Caco-2 (cell line): ENCODE results near the gene TOMM40. TPM values are rescaled to one million over a fixed set of nuclear protein-coding genes. Genes with fewer than 3 reads are reported as not detected.
A peak's percentile ranks its signal among the peaks of the same experiment; 100 is the strongest.
"Not testable (repeated sequence)": the region's sequence is repeated elsewhere in the genome, so short reads cannot be mapped to it uniquely, and the experiment has no call there.

Experiments
- BruUV-seq: library from RNA; stranded (reverse); fragments of 400-500 nt; replicated peaks from 2 replicates; lab custom pipeline; 2021; lab: Mats Ljungman, UMichigan
- CTCF ChIA-PET: fragments of 300-600 bp; sonication (Branson Sonifier 250); formaldehyde crosslinking; loops from one replicate; lab custom pipeline; 2022; ENCODE audit warnings: antibody characterized with exemption; lab: Charles Lee
- POLR2A ChIA-PET: fragments of 300-600 bp; sonication (Branson Sonifier 250); formaldehyde crosslinking; loops from one replicate; lab custom pipeline; 2022; ENCODE audit warnings: antibody characterized with exemption; lab: Charles Lee
- DNase-seq, 2 experiments: peaks; one replicate each; pipeline versions ENCODE4 v3.0.0 to v3.0.0-alpha.2; 2020 to 2022
- H3K27me3 ChIP-seq: replicated peaks from 2 replicates; pipeline ENCODE4 v1.6.0; 2011; ENCODE audit warnings: low read length; ENCODE audit not compliant: control insufficient read depth, insufficient read depth
- H3K36me3 ChIP-seq: 2 replicates; pipeline ENCODE4 v1.5.1; 2011; ENCODE audit warnings: low read length; ENCODE audit not compliant: control insufficient read depth, insufficient read depth
- H3K4me1 ChIP-seq: fragments of 250-450 bp; sonication (Bioruptor Pico); 2 replicates; pipeline ENCODE4 v1.5.1; 2020; ENCODE audit warnings: mild to moderate bottlenecking
- H3K4me3 ChIP-seq: 2 replicates; pipeline ENCODE4 v1.5.1; 2011; ENCODE audit warnings: low read depth, mild to moderate bottlenecking, control low read depth, low read length
- H3K9me3 ChIP-seq: fragments of 250-450 bp; sonication (Bioruptor Pico); 2 replicates; pipeline ENCODE4 v1.5.1; 2020; ENCODE audit warnings: mild to moderate bottlenecking, moderate library complexity
- H3K27ac Mint-ChIP-seq: one replicate; pipeline ENCODE4 v1.8.0; 2022; ENCODE audit warnings: mixed read lengths; ENCODE audit not compliant: unreplicated experiment
- H3K27me3 Mint-ChIP-seq: one replicate; pipeline ENCODE4 v1.8.0; 2022; ENCODE audit warnings: mixed read lengths; ENCODE audit not compliant: insufficient read depth, unreplicated experiment
- H3K36me3 Mint-ChIP-seq: one replicate; pipeline ENCODE4 v1.8.0; 2022; ENCODE audit warnings: mild to moderate bottlenecking, mixed read lengths; ENCODE audit not compliant: insufficient read depth, unreplicated experiment
- H3K4me1 Mint-ChIP-seq: one replicate; pipeline ENCODE4 v1.8.0; 2022; ENCODE audit warnings: low read depth, mixed read lengths; ENCODE audit not compliant: unreplicated experiment
- H3K4me3 Mint-ChIP-seq: one replicate; pipeline ENCODE4 v1.8.0; 2022; ENCODE audit warnings: mild to moderate bottlenecking, moderate library complexity, mixed read lengths; ENCODE audit not compliant: unreplicated experiment
- H3K9me3 Mint-ChIP-seq: one replicate; pipeline ENCODE4 v1.8.0; 2022; ENCODE audit warnings: mixed read lengths; ENCODE audit not compliant: unreplicated experiment
- intact Hi-C: fragments of 100-400 bp; cut with micrococcal nuclease; formaldehyde crosslinking; loops from one replicate; pipeline ENCODE4 v1.10.0; 2022; ENCODE audit not compliant: unreplicated experiment
- total RNA-seq: library from RNA; stranded (reverse); gene quantifications from 2 replicates; pipeline ENCODE4 v1.2.3, GENCODE V29; 2022
- TF ChIP-seq, protein P1 (sequence below), 2 experiments: fragments of 200-600 bp in 1 of 2; IDR thresholded peaks; 1 replicate in 1 of 2; 2 replicates in 1 of 2; pipeline versions ENCODE4 v1.5.1 to v1.8.0; 2011 to 2022; ENCODE audit warnings: antibody characterized with exemption in 1 of 2, control low read depth in 1 of 2, inconsistent platforms in 1 of 2, low read depth in 1 of 2, low read length in 1 of 2, mild to moderate bottlenecking in 1 of 2, moderate library complexity in 1 of 2; ENCODE audit not compliant: insufficient read depth in 1 of 2, severe bottlenecking in 1 of 2, unreplicated experiment in 1 of 2

TOMM40 gene
- total RNA-seq, 1 experiment from 2014 or later: 205 TPM

DNA sequence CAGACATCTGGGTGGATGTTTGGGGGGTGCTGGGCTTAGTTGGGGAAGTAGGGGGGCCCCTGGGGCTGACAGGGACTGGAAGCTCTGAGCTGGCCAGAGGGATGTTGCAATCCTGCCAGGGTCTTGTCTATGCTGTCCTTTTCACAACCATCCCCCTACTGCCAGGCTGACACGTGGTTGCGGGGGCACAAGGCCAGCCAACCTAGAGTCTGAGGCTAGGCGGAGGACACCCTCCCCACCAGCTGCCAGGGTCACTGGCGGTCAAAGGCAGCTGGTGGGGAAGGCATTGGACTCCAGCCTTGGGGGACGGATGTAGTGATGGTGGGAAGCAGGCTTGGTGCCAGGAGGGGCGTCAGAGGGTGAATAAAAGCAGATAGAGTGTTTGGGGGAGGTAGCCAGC is 21.8 kb downstream of the TOMM40 start:
- H3K4me1 Mint-ChIP-seq: peaks cover 51% of the 10 kb centered on the region
- no peak overlapping the region for H3K27ac Mint-ChIP-seq
- H3K9me3 ChIP-seq: no peaks in the 10 kb centered on the region
- CTCF ChIA-PET: no interaction called here
- no peaks in the 10 kb centered on the region for H3K27me3 ChIP-seq
- intact Hi-C loops: no loop called here
- H3K9me3 Mint-ChIP-seq: no peaks in the 10 kb centered on the region
- DNase-seq: no peak
- POLR2A ChIA-PET: no interaction called here
- no peak overlapping the region for H3K4me3 ChIP-seq
- no peak overlapping the region for H3K4me3 Mint-ChIP-seq
- H3K4me1 ChIP-seq: peaks cover 18% of the 10 kb centered on the region
- H3K27me3 Mint-ChIP-seq: no peaks in the 10 kb centered on the region
- peaks cover 2% of the 10 kb centered on the region for H3K36me3 ChIP-seq
- H3K36me3 Mint-ChIP-seq: peaks cover 68% of the 10 kb centered on the region
- TF ChIP-seq, protein P1, sequence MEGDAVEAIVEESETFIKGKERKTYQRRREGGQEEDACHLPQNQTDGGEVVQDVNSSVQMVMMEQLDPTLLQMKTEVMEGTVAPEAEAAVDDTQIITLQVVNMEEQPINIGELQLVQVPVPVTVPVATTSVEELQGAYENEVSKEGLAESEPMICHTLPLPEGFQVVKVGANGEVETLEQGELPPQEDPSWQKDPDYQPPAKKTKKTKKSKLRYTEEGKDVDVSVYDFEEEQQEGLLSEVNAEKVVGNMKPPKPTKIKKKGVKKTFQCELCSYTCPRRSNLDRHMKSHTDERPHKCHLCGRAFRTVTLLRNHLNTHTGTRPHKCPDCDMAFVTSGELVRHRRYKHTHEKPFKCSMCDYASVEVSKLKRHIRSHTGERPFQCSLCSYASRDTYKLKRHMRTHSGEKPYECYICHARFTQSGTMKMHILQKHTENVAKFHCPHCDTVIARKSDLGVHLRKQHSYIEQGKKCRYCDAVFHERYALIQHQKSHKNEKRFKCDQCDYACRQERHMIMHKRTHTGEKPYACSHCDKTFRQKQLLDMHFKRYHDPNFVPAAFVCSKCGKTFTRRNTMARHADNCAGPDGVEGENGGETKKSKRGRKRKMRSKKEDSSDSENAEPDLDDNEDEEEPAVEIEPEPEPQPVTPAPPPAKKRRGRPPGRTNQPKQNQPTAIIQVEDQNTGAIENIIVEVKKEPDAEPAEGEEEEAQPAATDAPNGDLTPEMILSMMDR (IDR thresholded peaks at IDR 0.05; ENCODE audit: insufficient read depth in 1 of 2, low read depth in 1 of 2, low read length in 1 of 2, severe bottlenecking in 1 of 2, unreplicated experiment in 1 of 2): no peak
- BruUV-seq: no TSS peak

DNA sequence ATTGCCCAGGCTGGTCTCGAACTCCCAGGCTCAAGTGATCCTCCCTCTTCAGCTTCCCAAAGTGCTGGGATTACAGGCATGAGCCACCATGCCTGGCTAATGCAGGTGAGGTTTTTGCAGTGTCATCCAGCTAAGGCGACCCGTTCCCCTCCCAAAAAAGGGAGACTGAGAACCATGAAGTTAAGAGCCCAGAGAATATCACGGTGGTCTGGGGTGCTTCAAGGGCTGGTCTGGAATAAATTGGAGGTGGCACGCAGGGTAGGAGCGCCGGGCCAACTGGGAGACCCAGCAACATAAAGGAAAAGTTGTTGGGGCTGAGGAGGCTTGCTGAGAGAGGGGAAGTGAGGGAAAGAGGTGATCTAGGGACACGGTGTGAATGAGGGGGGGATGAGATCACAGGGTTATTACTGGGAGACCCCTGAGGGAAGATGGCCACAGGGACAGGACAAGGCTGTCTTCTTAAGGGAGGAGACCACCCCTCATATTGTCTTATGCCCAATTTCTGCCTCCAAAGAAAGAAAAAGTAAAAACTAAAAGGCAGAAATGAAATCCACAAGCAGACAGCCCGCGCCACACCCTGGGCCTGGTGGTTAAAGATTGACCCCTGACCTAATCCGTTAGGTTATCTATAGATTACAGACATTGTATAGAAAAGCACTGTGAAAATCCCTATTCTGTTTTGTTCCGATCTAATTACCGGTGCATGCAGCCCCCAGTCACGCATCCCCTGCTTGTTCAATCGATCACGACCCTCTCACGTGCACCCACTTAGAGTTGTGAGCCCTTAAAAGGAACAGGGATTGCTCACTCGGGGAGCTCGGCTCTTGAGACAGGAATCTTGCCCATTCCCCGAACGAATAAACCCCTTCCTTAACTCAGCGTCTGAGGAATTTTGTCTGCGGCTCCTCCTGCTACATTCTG is 22.7 kb downstream of the TOMM40 start:
- H3K4me1 Mint-ChIP-seq: peaks cover 46% of the 10 kb centered on the region
- CTCF ChIA-PET: interaction anchor here (1.0 kb wide), 1 partner anchor 38 kb away, joined by 4 read pairs; no protein-coding TSS in a partner anchor
- H3K9me3 ChIP-seq, H3K36me3 ChIP-seq, DNase-seq, H3K27me3 Mint-ChIP-seq, H3K27me3 ChIP-seq, H3K9me3 Mint-ChIP-seq, BruUV-seq: not testable (repeated sequence)
- intact Hi-C loops: loop anchor here (1.0 kb wide), 1 partner anchor 7 kb away; no protein-coding TSS in a partner anchor
- peaks cover 62% of the 10 kb centered on the region for H3K36me3 Mint-ChIP-seq
- POLR2A ChIA-PET: interaction anchor here (0.7 to 2.1 kb wide), 2 partner anchors 8 to 105 kb away, joined by 4 to 17 read pairs; partner anchors contain the start of genes APOE and BCAM
- H3K4me3 Mint-ChIP-seq: peak overlapping the region; percentile 95
- peak overlapping the region; percentile 95 for H3K27ac Mint-ChIP-seq
- Histone ChIP-seq H3K4me1 (peaks cover 18% of the 10 kb centered on the region), H3K4me3 (peak overlapping the region; percentile 57)

DNA sequence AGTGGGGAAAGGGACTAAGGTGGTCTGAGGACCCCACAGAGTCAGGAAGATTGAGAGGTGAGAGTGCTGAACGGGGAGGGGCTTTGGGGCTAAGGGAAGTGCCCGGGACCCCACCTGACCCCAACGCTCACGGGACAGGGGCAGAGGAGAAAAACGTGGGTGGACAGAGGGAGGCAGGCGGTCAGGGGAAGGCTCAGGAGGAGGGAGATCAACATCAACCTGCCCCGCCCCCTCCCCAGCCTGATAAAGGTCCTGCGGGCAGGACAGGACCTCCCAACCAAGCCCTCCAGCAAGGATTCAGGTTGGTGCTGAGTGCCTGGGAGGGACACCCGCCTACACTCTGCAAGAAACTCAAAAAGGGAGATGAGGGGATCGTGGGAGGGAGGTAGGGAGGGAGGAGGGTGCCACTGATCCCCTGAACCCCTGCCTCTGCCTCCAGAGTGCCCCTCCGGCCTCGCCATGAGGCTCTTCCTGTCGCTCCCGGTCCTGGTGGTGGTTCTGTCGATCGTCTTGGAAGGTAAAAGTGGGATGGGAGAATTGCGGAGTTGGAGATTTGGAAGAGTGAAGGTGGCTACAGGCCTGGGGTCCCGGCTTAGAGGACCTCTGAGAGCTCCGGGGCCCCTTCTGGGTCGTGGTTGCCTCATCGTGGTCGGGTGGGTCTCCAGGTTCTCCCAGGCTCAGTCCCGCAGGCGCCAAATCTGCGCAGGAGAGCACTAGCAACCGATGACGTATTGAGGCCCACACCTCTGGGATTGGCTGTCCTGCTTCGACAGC is 23.6 kb downstream of the TOMM40 start, which contains the start of gene APOC1:
Gene APOC1, plus strand, starts transcription at position 176 of the 774 bp plus-strand sequence. Its CDS starts 284 bp downstream, at position 460.
- TSS peak; percentile 90 for BruUV-seq
- not testable (repeated sequence) for H3K27me3 Mint-ChIP-seq, H3K36me3 ChIP-seq, H3K27me3 ChIP-seq, H3K9me3 ChIP-seq, H3K9me3 Mint-ChIP-seq
- peaks cover 18% of the 10 kb centered on the region for H3K4me1 ChIP-seq
- POLR2A ChIA-PET: interaction anchor here (0.5 to 2.1 kb wide), 6 partner anchors 9 to 220 kb away, joined by 3 to 35 read pairs (median 4); partner anchors contain the start of genes APOE and BCAM
- peak; percentile 92 for DNase-seq
- Mint-ChIP-seq H3K27ac (peak within 1 kb of the TSS; percentile 95), H3K4me3 (peak within 1 kb of the TSS; percentile 95), H3K36me3 (peaks cover 57% of the 10 kb centered on the region), H3K4me1 (peaks cover 40% of the 10 kb centered on the region)
- H3K4me3 ChIP-seq: peak within 1 kb of the TSS; percentile 57
- CTCF ChIA-PET: interaction anchor here (0.7 to 1.2 kb wide), 3 partner anchors 32 to 38 kb away, joined by 4 to 6 read pairs (median 5); no protein-coding TSS in a partner anchor
- intact Hi-C loops: loop anchor here (1.0 kb wide), 1 partner anchor 8 kb away; no protein-coding TSS in a partner anchor
